GM18526 (cell line): ENCODE data around the gene CRACR2B.

Experiments used
- POLR2A ChIP-seq: IDR thresholded peaks from 3 replicates; pipeline ENCODE4 v1.6.1; 2011; ENCODE audit not compliant: insufficient read length; ENCODE audit errors: extremely low read depth

CRACR2B gene

GRCh38 chr11:865462-866430, 38.0 kb downstream of the CRACR2B start:
- TF ChIP-seq POLR2A: no peak

- TF ChIP-seq POLR2A: no peak
Observed at GRCh38 chr11:866481-866880, 38.8 kb downstream of the CRACR2B start.

GRCh38 chr11:867856-868358, 40.2 kb downstream of the CRACR2B start:
- no peak for TF ChIP-seq POLR2A

- no peak for TF ChIP-seq POLR2A
Observed at GRCh38 chr11:868394-868793, 40.7 kb downstream of the CRACR2B start.

GRCh38 chr11:868802-869201, 41.1 kb downstream of the CRACR2B start:
- no peak for TF ChIP-seq POLR2A

- TF ChIP-seq POLR2A: no peak
Observed at GRCh38 chr11:869399-870126, 41.8 kb downstream of the CRACR2B start.

- no peak for TF ChIP-seq POLR2A
Observed at GRCh38 chr11:870127-870413, 42.4 kb downstream of the CRACR2B start.

- TF ChIP-seq POLR2A: no peak
Observed at GRCh38 chr11:870418-870817, 42.7 kb downstream of the CRACR2B start.

GRCh38 chr11:871472-871871, 43.8 kb downstream of the CRACR2B start:
- no peak for TF ChIP-seq POLR2A

GRCh38 chr11:872799-873198, 45.1 kb downstream of the CRACR2B start:
- no peak for TF ChIP-seq POLR2A

GRCh38 chr11:873706-874105, 46.0 kb downstream of the CRACR2B start:
- TF ChIP-seq POLR2A: no peak

GRCh38 chr11:875203-875602, 47.5 kb downstream of the CRACR2B start:
- no peak for TF ChIP-seq POLR2A

GRCh38 chr11:875769-876301, 48.1 kb downstream of the CRACR2B start:
- TF ChIP-seq POLR2A: no peak

GRCh38 chr11:876545-876944, 48.8 kb downstream of the CRACR2B start:
- no peak for TF ChIP-seq POLR2A

- no peak for TF ChIP-seq POLR2A
Observed at GRCh38 chr11:877565-877964, 49.8 kb downstream of the CRACR2B start.

- TF ChIP-seq POLR2A: no peak
Observed at GRCh38 chr11:880447-880846, 52.7 kb downstream of the CRACR2B start.
